Trophoblast cell (in vitro differentiated cells and primary cell): ENCODE results near the gene NCOA7.

Experiments used
- DNase-seq, 2 donors: peaks; one replicate each; pipeline ENCODE4 v3.0.0-alpha.2; 2016
- H2AFZ ChIP-seq: 2 replicates; pipeline ENCODE4 v1.6.1; 2013; ENCODE audit warnings: low read length, moderate library complexity, mild to moderate bottlenecking; ENCODE audit not compliant: insufficient read depth, poor library complexity
- H2AK5ac ChIP-seq: 2 replicates; pipeline ENCODE4 v1.6.1; 2013; ENCODE audit warnings: mild to moderate bottlenecking, low read length
- H2BK120ac ChIP-seq: 2 replicates; pipeline ENCODE4 v1.6.1; 2013; ENCODE audit warnings: low read length, mild to moderate bottlenecking, moderate library complexity; ENCODE audit not compliant: insufficient read depth, poor library complexity
- H2BK12ac ChIP-seq: 2 replicates; pipeline ENCODE4 v1.6.1; 2013; ENCODE audit warnings: mild to moderate bottlenecking, low read length, moderate library complexity
- H2BK5ac ChIP-seq: 2 replicates; pipeline ENCODE4 v1.6.1; 2013; ENCODE audit warnings: low read length, low read depth, moderate library complexity, mild to moderate bottlenecking; ENCODE audit not compliant: poor library complexity
- H3K14ac ChIP-seq: 2 replicates; pipeline ENCODE4 v1.6.1; 2013; ENCODE audit warnings: mild to moderate bottlenecking, low read length
- H3K18ac ChIP-seq: 2 replicates; pipeline ENCODE4 v1.6.1; 2013; ENCODE audit warnings: mild to moderate bottlenecking, low read length
- H3K23ac ChIP-seq: 2 replicates; pipeline ENCODE4 v1.6.1; 2013; ENCODE audit warnings: low read length
- H3K27ac ChIP-seq: 2 replicates; pipeline ENCODE4 v1.5.1; 2013; ENCODE audit warnings: low read depth, mild to moderate bottlenecking, inconsistent platforms, low read length, moderate library complexity
- H3K27me3 ChIP-seq: 2 replicates; pipeline ENCODE4 v1.6.1; 2013; ENCODE audit warnings: inconsistent platforms, mild to moderate bottlenecking, low read length, moderate library complexity; ENCODE audit not compliant: insufficient read depth
- H3K36me3 ChIP-seq, 2 experiments: 1 replicate in 1 of 2; 2 replicates in 1 of 2; pipeline ENCODE4 v1.6.1; 2013; ENCODE audit warnings: low read length in 2 of 2, mild to moderate bottlenecking in 2 of 2, moderate library complexity in 1 of 2; ENCODE audit not compliant: insufficient read depth in 2 of 2, control insufficient read depth in 1 of 2
- H3K4ac ChIP-seq: 2 replicates; pipeline ENCODE4 v1.6.1; 2013; ENCODE audit warnings: low read depth, mild to moderate bottlenecking, low read length, moderate library complexity
- H3K4me1 ChIP-seq, 2 experiments: 1 replicate in 1 of 2; 2 replicates in 1 of 2; pipeline ENCODE4 v1.6.1; 2013; ENCODE audit warnings: low read length in 2 of 2, mild to moderate bottlenecking in 2 of 2, moderate library complexity in 1 of 2; ENCODE audit not compliant: insufficient read depth in 2 of 2, control insufficient read depth in 1 of 2
- H3K4me2 ChIP-seq: 2 replicates; pipeline ENCODE4 v1.6.1; 2013; ENCODE audit warnings: inconsistent platforms, mild to moderate bottlenecking, low read length, moderate library complexity
- H3K4me3 ChIP-seq: 2 replicates; pipeline ENCODE4 v1.5.1; 2013; ENCODE audit warnings: mild to moderate bottlenecking, low read depth, low read length, inconsistent platforms
- H3K79me1 ChIP-seq: one replicate; pipeline ENCODE4 v1.6.1; 2013; ENCODE audit warnings: low read length
- H3K79me2 ChIP-seq: 2 replicates; pipeline ENCODE4 v1.6.1; 2013; ENCODE audit warnings: low read length, mild to moderate bottlenecking; ENCODE audit not compliant: control insufficient read depth, insufficient read depth, poor library complexity
- H3K9ac ChIP-seq: 2 replicates; pipeline ENCODE4 v1.6.1; 2013; ENCODE audit warnings: mild to moderate bottlenecking, low read length
- H3K9me3 ChIP-seq: 2 replicates; pipeline ENCODE4 v1.6.1; 2013; ENCODE audit warnings: low read depth, mild to moderate bottlenecking, control low read depth, inconsistent platforms, low read length; ENCODE audit not compliant: insufficient read depth
- H4K12ac ChIP-seq: 2 replicates; pipeline ENCODE4 v1.6.1; 2013; ENCODE audit warnings: low read depth, mild to moderate bottlenecking, low read length, moderate library complexity
- H4K8ac ChIP-seq: 2 replicates; pipeline ENCODE4 v1.6.1; 2013; ENCODE audit warnings: low read depth, mild to moderate bottlenecking, low read length, moderate library complexity
- H4K91ac ChIP-seq: one replicate; pipeline ENCODE4 v1.6.1; 2013; ENCODE audit warnings: low read depth, mild to moderate bottlenecking, low read length, moderate library complexity
- WGBS: extraction: QIAGEN DNeasy Blood & Tissue Kit; methylation state at CpG from one replicate; pipeline ENCODE4 v1.1.7; 2013; ENCODE audit warnings: missing lambda C conversion rate; ENCODE audit not compliant: insufficient read length, insufficient coverage; ENCODE audit errors: extremely low coverage; 5-methylcytosine and 5-hydroxymethylcytosine counted together

Gene NCOA7

GRCh38 chr6:125957845-125958244, 167.1 kb downstream of the NCOA7 start:
- peak in 1 of 2 donors; percentile 63 for DNase-seq
- H3K79me1 ChIP-seq = peaks cover 6% of the 10 kb centered on the region
- no peak overlapping the region for H3K4me3 ChIP-seq
- H3K27ac ChIP-seq = no peak overlapping the region
- no peak overlapping the region for H2BK120ac ChIP-seq
- H3K4me1 ChIP-seq = peaks cover 0 to 1% of the 10 kb centered on the region in 2 experiments
- no peak overlapping the region for H4K12ac ChIP-seq
- no peak overlapping the region for H3K14ac ChIP-seq
- no peak overlapping the region for H2AFZ ChIP-seq
- H3K27me3 ChIP-seq = no peaks in the 10 kb centered on the region
- H2BK12ac ChIP-seq = no peak overlapping the region
- no peaks in the 10 kb centered on the region for H3K36me3 ChIP-seq
- H2AK5ac ChIP-seq = no peak overlapping the region
- H3K9ac ChIP-seq = no peak overlapping the region
- H3K79me2 ChIP-seq = peaks cover 6% of the 10 kb centered on the region
- no peak overlapping the region for H3K4me2 ChIP-seq
- no peaks in the 10 kb centered on the region for H3K9me3 ChIP-seq
- H4K8ac ChIP-seq = no peak overlapping the region
- H2BK5ac ChIP-seq = no peak overlapping the region
- WGBS = no CpG with 5 or more reads among the region's 4 CpGs
- no peak overlapping the region for H3K4ac ChIP-seq
- no peak overlapping the region for H3K18ac ChIP-seq
- H3K23ac ChIP-seq = no peak overlapping the region
- no peak overlapping the region for H4K91ac ChIP-seq

- no peak overlapping the region for H4K8ac ChIP-seq
- no peak overlapping the region for H3K4ac ChIP-seq
- H3K23ac ChIP-seq = no peak overlapping the region
- peaks cover 6% of the 10 kb centered on the region for H3K79me2 ChIP-seq
- H3K27ac ChIP-seq = no peak overlapping the region
- H3K18ac ChIP-seq = no peak overlapping the region
- no peak overlapping the region for H2BK120ac ChIP-seq
- no peak overlapping the region for H3K14ac ChIP-seq
- H3K79me1 ChIP-seq = peaks cover 6% of the 10 kb centered on the region
- no peak overlapping the region for H3K4me3 ChIP-seq
- 100% methylated on average over 1 of the region's 4 CpGs for WGBS
- no peaks in the 10 kb centered on the region for H3K27me3 ChIP-seq
- no peak overlapping the region for H3K4me2 ChIP-seq
- no peak overlapping the region for H2AFZ ChIP-seq
- no peaks in the 10 kb centered on the region for H3K36me3 ChIP-seq
- H3K9ac ChIP-seq = no peak overlapping the region
- no peak for DNase-seq
- H2AK5ac ChIP-seq = no peak overlapping the region
- H3K9me3 ChIP-seq = no peaks in the 10 kb centered on the region
- peaks cover 0 to 1% of the 10 kb centered on the region in 2 experiments for H3K4me1 ChIP-seq
- H4K91ac ChIP-seq = no peak overlapping the region
- H4K12ac ChIP-seq = no peak overlapping the region
- H2BK12ac ChIP-seq = no peak overlapping the region
- H2BK5ac ChIP-seq = no peak overlapping the region
Observed at GRCh38 chr6:125959041-125959440, 168.3 kb downstream of the NCOA7 start.

- H2AFZ ChIP-seq = no peak overlapping the region
- H3K18ac ChIP-seq = no peak overlapping the region
- no peak overlapping the region for H3K4me2 ChIP-seq
- no peak overlapping the region for H3K4me3 ChIP-seq
- no peak overlapping the region for H4K8ac ChIP-seq
- DNase-seq = no peak
- H3K9ac ChIP-seq = no peak overlapping the region
- no peak overlapping the region for H2BK120ac ChIP-seq
- H3K9me3 ChIP-seq = no peaks in the 10 kb centered on the region
- no peak overlapping the region for H2BK12ac ChIP-seq
- no peak overlapping the region for H2AK5ac ChIP-seq
- no peak overlapping the region for H3K23ac ChIP-seq
- H4K12ac ChIP-seq = no peak overlapping the region
- no CpG with 5 or more reads among the region's 3 CpGs for WGBS
- no peak overlapping the region for H2BK5ac ChIP-seq
- no peak overlapping the region for H3K14ac ChIP-seq
- H3K27me3 ChIP-seq = no peaks in the 10 kb centered on the region
- peaks cover 0 to 1% of the 10 kb centered on the region in 2 experiments for H3K4me1 ChIP-seq
- H3K27ac ChIP-seq = no peak overlapping the region
- peaks cover 6% of the 10 kb centered on the region for H3K79me1 ChIP-seq
- no peaks in the 10 kb centered on the region for H3K36me3 ChIP-seq
- H3K4ac ChIP-seq = no peak overlapping the region
- H4K91ac ChIP-seq = no peak overlapping the region
- peaks cover 6% of the 10 kb centered on the region for H3K79me2 ChIP-seq
Observed at GRCh38 chr6:125961117-125961516, 170.4 kb downstream of the NCOA7 start.

- Histone ChIP-seq H3K4me2 (no peak overlapping the region), H3K27me3 (no peaks in the 10 kb centered on the region), H2BK120ac (no peak overlapping the region), H3K79me2 (no peaks in the 10 kb centered on the region), H3K79me1 (no peaks in the 10 kb centered on the region), H2AFZ (no peak overlapping the region), H3K9me3 (no peaks in the 10 kb centered on the region), H3K4me1 (no peaks in the 10 kb centered on the region), H2BK12ac (no peak overlapping the region), H3K36me3 (no peaks in the 10 kb centered on the region), H4K8ac (no peak overlapping the region), H3K14ac (no peak overlapping the region), H4K91ac (no peak overlapping the region), H3K4me3 (no peak overlapping the region), H3K18ac (no peak overlapping the region), H2BK5ac (no peak overlapping the region), H4K12ac (no peak overlapping the region), H3K27ac (no peak overlapping the region), H3K9ac (no peak overlapping the region), H3K23ac (no peak overlapping the region), H3K4ac (no peak overlapping the region), H2AK5ac (no peak overlapping the region)
- no peak for DNase-seq
- no CpG with 5 or more reads among the region's 8 CpGs for WGBS
Observed at GRCh38 chr6:125962900-125963497, 172.2 kb downstream of the NCOA7 start.
